Neural crest cell (in vitro differentiated cells): ENCODE measurements around the gene VIPR2. TPM values are rescaled to one million over a fixed set of nuclear protein-coding genes. Genes with fewer than 3 reads are reported as not detected.

Experiments used
- DNase-seq: peaks from one replicate; pipeline ENCODE4 v3.0.0; 2021; ENCODE audit warnings: low read depth, mixed read lengths, low spot score
- H3K27ac Mint-ChIP-seq: one replicate; pipeline ENCODE4 v1.8.0; 2021; ENCODE audit warnings: mild to moderate bottlenecking, mixed read lengths; ENCODE audit not compliant: unreplicated experiment
- H3K27me3 Mint-ChIP-seq: 2 replicates; pipeline ENCODE4 v1.8.0; 2021; ENCODE audit warnings: low read depth, mild to moderate bottlenecking, mixed read lengths
- H3K36me3 Mint-ChIP-seq: 2 replicates; pipeline ENCODE4 v1.8.0; 2021; ENCODE audit warnings: low read depth, mild to moderate bottlenecking, mixed read lengths
- H3K4me1 Mint-ChIP-seq: 2 replicates; pipeline ENCODE4 v1.8.0; 2021; ENCODE audit warnings: mixed read lengths
- H3K4me3 Mint-ChIP-seq: one replicate; pipeline ENCODE4 v1.8.0; 2021; ENCODE audit warnings: mild to moderate bottlenecking, mixed read lengths
- H3K9me3 Mint-ChIP-seq: 2 replicates; pipeline ENCODE4 v1.8.0; 2021; ENCODE audit warnings: mixed read lengths
- total RNA-seq: library from RNA; stranded (reverse); gene quantifications from 2 replicates; pipeline ENCODE4 v1.2.1, GENCODE V29; 2021
- TF ChIP-seq, protein P1 (sequence below): fragments of 200-600 bp; sonication (generic); conservative IDR thresholded peaks from 2 replicates; pipeline ENCODE4 v1.5.0; 2021; ENCODE audit warnings: antibody characterized with exemption, mild to moderate bottlenecking

The VIPR2 gene
- total RNA-seq, 1 donor from 2014 or later = 0.16 TPM

DNA sequence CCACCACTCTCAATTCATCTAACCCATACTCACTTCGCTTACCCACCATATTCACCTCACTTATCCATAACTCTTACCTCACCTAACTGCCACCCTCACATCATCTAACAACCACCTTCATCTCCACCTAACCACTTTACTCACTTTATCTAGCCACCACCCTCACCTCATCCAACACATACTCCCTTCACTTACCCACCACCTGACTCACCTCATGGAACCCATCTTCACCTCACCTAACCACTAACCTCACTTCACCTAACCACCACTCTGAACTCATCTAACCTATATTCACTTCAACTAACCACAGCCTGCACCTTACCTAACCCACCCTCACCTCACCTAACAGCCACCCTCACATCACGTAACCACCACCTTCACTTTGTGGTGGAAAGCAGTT is 84.2 kb downstream of the VIPR2 start:
- Mint-ChIP-seq H3K4me3 (no peak overlapping the region), H3K27ac (no peak overlapping the region), H3K9me3 (peaks cover 4% of the 10 kb centered on the region), H3K27me3 (peaks cover 11% of the 10 kb centered on the region), H3K4me1 (no peaks in the 10 kb centered on the region), H3K36me3 (peaks cover 3% of the 10 kb centered on the region)
- DNase-seq = no peak
- TF ChIP-seq, protein P1, sequence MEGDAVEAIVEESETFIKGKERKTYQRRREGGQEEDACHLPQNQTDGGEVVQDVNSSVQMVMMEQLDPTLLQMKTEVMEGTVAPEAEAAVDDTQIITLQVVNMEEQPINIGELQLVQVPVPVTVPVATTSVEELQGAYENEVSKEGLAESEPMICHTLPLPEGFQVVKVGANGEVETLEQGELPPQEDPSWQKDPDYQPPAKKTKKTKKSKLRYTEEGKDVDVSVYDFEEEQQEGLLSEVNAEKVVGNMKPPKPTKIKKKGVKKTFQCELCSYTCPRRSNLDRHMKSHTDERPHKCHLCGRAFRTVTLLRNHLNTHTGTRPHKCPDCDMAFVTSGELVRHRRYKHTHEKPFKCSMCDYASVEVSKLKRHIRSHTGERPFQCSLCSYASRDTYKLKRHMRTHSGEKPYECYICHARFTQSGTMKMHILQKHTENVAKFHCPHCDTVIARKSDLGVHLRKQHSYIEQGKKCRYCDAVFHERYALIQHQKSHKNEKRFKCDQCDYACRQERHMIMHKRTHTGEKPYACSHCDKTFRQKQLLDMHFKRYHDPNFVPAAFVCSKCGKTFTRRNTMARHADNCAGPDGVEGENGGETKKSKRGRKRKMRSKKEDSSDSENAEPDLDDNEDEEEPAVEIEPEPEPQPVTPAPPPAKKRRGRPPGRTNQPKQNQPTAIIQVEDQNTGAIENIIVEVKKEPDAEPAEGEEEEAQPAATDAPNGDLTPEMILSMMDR = no peak

DNA sequence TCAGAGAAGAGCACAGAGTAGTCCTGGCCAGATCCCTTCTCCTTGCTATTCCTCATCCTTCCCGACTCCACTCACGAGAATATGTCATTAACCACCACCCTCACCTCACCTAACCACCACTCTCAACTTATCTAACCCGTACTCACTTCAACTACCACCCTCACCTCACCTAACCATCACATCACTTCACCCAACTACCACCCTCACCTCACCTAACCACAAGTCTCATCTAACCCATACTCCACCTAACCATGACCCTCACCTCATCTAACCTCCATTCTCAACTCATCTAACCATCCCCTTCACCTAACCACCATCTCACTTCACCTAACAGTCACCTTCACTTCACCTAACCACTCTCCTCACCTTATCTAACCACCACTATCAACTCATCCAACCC is 85.0 kb downstream of the VIPR2 start:
- H3K36me3 Mint-ChIP-seq = peaks cover 3% of the 10 kb centered on the region
- H3K9me3 Mint-ChIP-seq = peaks cover 4% of the 10 kb centered on the region
- H3K4me3 Mint-ChIP-seq = no peak overlapping the region
- H3K27me3 Mint-ChIP-seq = peaks cover 11% of the 10 kb centered on the region
- no peak for DNase-seq
- TF ChIP-seq, protein P1 = no peak
- no peaks in the 10 kb centered on the region for H3K4me1 Mint-ChIP-seq
- no peak overlapping the region for H3K27ac Mint-ChIP-seq

DNA sequence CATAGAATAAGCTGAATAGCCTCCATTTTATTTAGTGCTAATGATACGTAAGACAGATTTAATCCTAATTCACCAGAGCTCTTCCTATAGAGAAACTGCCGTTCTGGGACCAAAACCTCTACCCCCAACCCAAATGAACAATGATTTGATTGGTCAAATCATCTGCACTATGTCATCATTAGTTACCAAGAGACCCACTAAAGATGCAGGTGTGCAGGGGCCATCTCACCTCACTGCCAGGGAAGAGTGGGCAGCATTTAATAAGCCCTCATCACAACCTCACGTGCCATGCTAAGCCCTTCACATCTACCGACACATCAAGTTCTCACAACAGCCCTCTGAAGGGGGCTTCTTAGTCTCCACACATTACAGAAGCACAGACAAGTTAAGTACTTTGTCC is 87.0 kb downstream of the VIPR2 start:
- H3K4me1 Mint-ChIP-seq = no peaks in the 10 kb centered on the region
- TF ChIP-seq, protein P1 = no peak
- H3K27ac Mint-ChIP-seq = no peak overlapping the region
- H3K36me3 Mint-ChIP-seq = peaks cover 3% of the 10 kb centered on the region
- no peak overlapping the region for H3K4me3 Mint-ChIP-seq
- peaks cover 3% of the 10 kb centered on the region for H3K9me3 Mint-ChIP-seq
- H3K27me3 Mint-ChIP-seq = peaks cover 11% of the 10 kb centered on the region
- DNase-seq = no peak

DNA sequence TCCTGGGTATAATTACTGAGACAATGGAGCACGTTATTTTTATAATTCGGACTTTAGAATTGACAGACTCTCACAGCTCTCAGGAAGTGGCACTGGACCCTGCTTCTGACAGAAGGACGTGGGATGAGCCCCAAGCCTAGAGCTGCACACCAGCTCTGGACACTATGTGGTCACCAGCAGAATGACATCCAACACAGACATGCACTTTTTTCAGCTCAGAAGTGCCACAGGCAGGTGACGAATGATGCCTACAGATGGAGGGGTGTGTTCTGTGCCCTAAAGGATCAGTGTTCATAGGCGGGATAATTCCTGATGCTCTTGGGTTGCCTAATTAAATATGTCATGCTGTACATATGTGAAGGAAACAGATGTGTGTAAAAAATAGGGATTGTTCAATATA is 87.9 kb downstream of the VIPR2 start:
- Mint-ChIP-seq H3K27ac (no peak overlapping the region), H3K27me3 (peaks cover 4% of the 10 kb centered on the region), H3K36me3 (no peaks in the 10 kb centered on the region), H3K4me3 (no peak overlapping the region), H3K9me3 (peaks cover 7% of the 10 kb centered on the region), H3K4me1 (no peaks in the 10 kb centered on the region)
- DNase-seq = no peak
- TF ChIP-seq, protein P1 = no peak

DNA sequence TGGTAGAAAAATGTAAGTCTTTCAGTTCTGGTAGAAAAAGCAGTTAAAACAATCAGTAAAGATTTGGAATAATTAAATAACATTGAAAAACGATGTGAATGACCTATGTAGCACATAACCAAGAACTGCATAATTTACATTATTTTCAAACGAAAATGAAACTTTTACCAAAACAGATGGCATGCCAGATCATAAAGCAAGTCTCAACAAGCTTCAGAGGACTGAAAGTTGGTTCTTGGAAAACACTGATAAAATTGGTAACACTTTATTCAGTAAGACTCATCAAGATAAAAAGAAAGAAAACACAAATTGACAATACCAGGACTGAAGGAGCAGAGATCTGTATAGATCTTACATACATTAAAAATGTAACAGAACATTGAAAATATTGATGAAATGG is 92.8 kb downstream of the VIPR2 start:
- Mint-ChIP-seq H3K9me3 (peaks cover 7% of the 10 kb centered on the region), H3K36me3 (no peaks in the 10 kb centered on the region)

More for the DNA sequence above, 92.8 kb downstream of the VIPR2 start:
- TF ChIP-seq, protein P1 = no peak
- Mint-ChIP-seq H3K27me3 (no peaks in the 10 kb centered on the region), H3K4me1 (peaks cover 11% of the 10 kb centered on the region), H3K27ac (no peak overlapping the region), H3K4me3 (no peak overlapping the region)
- DNase-seq = no peak
